K562 (cell line): ENCODE results near the gene CFDP1. TPM values are rescaled to one million over a fixed set of nuclear protein-coding genes. Genes with fewer than 3 reads are reported as not detected.

Experiments used
- ARHGAP35 ChIP-seq: fragments of 450-650 bp; IDR thresholded peaks from 2 replicates; pipeline ENCODE4 v1.6.1; 2018; ENCODE audit not compliant: partially characterized antibody
- DNMT1 ChIP-seq: fragments of 450-650 bp; IDR thresholded peaks from 2 replicates; pipeline ENCODE4 v1.6.1; 2016; ENCODE audit warnings: antibody characterized with exemption, mild to moderate bottlenecking
- ELF2 ChIP-seq: fragments of 250-450 bp; sonication (Bioruptor Pico); IDR thresholded peaks from 2 replicates; pipeline ENCODE4 v1.5.0; 2021; ENCODE audit warnings: mild to moderate bottlenecking
- GABPB2 ChIP-seq: fragments of 250-450 bp; sonication (Bioruptor Pico); conservative IDR thresholded peaks from 2 replicates; pipeline ENCODE4 v1.5.1; 2021; ENCODE audit warnings: mild to moderate bottlenecking
- KDM2B ChIP-seq: fragments of 250-450 bp; sonication (Bioruptor Pico); IDR thresholded peaks from 2 replicates; pipeline ENCODE4 v1.8.0; 2021; ENCODE audit warnings: mild to moderate bottlenecking, moderate library complexity
- MITF ChIP-seq: IDR thresholded peaks from 2 replicates; pipeline ENCODE4 v1.6.1; 2014; ENCODE audit warnings: antibody characterized with exemption
- NFRKB ChIP-seq: fragments of 450-650 bp; IDR thresholded peaks from 2 replicates; pipeline ENCODE4 v1.6.1; 2016; ENCODE audit warnings: low read depth
- NFXL1 ChIP-seq: fragments of 450-650 bp; formaldehyde crosslinking; IDR thresholded peaks from 2 replicates; pipeline ENCODE4 v1.4.0; 2021; ENCODE audit warnings: mild to moderate bottlenecking
- RBM34 ChIP-seq: fragments of 200-400 bp; formaldehyde crosslinking; IDR thresholded peaks from 2 replicates; pipeline ENCODE4 v1.6.1; 2018; ENCODE audit warnings: low read length, borderline replicate concordance; ENCODE audit not compliant: insufficient read depth
- SMARCB1 ChIP-seq: IDR thresholded peaks from 2 replicates; pipeline ENCODE4 v1.6.1; 2011; ENCODE audit warnings: improper control_type of control experiment, low read depth; ENCODE audit not compliant: insufficient read length
- TBP ChIP-seq: optimal IDR thresholded peaks from 2 replicates; pipeline ENCODE3; 2011; ENCODE audit warnings: low read depth, low read length, improper control_type of control experiment
- U2AF1 ChIP-seq: fragments of 200-400 bp; formaldehyde crosslinking; optimal IDR thresholded peaks from 2 replicates; pipeline ENCODE3; 2017; ENCODE audit warnings: mild to moderate bottlenecking, low read depth, low read length, moderate library complexity
- VEZF1 ChIP-seq: fragments of 200-800 bp; sonication (Bioruptor generic); IDR thresholded peaks from 2 replicates; pipeline ENCODE4 v1.6.1; 2017; ENCODE audit warnings: missing genetic modification characterization, missing compliant biosample characterization
- WHSC1 ChIP-seq: IDR thresholded peaks from one replicate; pipeline ENCODE4 v1.6.1; 2012; ENCODE audit warnings: low read length, control low read depth, inconsistent platforms
- ZNF140 ChIP-seq: fragments of 250-450 bp; sonication (Bioruptor Pico); IDR thresholded peaks from 2 replicates; pipeline ENCODE4 v1.8.0; 2021; ENCODE audit warnings: moderate library complexity, mild to moderate bottlenecking, inconsistent platforms
- ZNF318 ChIP-seq, 2 experiments: fragments of 450-650 bp; IDR thresholded peaks; 2 replicates each; pipeline ENCODE4 v1.6.1; 2016; ENCODE audit warnings: mild to moderate bottlenecking in 2 of 2, borderline replicate concordance in 1 of 2, low read depth in 1 of 2, moderate library complexity in 1 of 2
- ZNF354B ChIP-seq: fragments of 250-450 bp; sonication (Bioruptor Pico); IDR thresholded peaks from 2 replicates; pipeline ENCODE4 v1.4.0; 2020
- ZNF511 ChIP-seq: sonication (generic); formaldehyde crosslinking; IDR thresholded peaks from 2 replicates; pipeline ENCODE4 v1.8.0; 2022; ENCODE audit warnings: mild to moderate bottlenecking, missing genetic modification reagents
- polyA plus RNA-seq, 8 experiments: library from polyadenylated mRNA; depleted of rRNA in 4 of 8; stranded (reverse) in 5 of 8; unstranded in 3 of 8; fragments of >200 nt; fragmentation: Nextera tagmentation in 2 of 8; fragmentation: Illumina TruSeq in 1 of 8; extraction: Ambion mirVana in 2 of 8; extraction: Trizol in 1 of 8; gene quantifications; 2 replicates each; pipeline versions ENCODE4 v1.2.1 to v1.2.3, GENCODE V29; 2011 to 2014; ENCODE audit warnings: inconsistent platforms in 1 of 8, missing spikeins in 1 of 8
- total RNA-seq, 7 experiments: library from RNA; depleted of rRNA in 6 of 7; stranded (reverse); fragments of >200 nt in 6 of 7; fragmentation: Illumina TruSeq in 2 of 7; extraction: Trizol in 2 of 7; gene quantifications; 2 replicates each; pipeline versions ENCODE4 v1.2.1 to v1.2.3, GENCODE V29; 2011 to 2021; ENCODE audit warnings: low replicate concordance in 1 of 7

CFDP1 gene
- total and polyA plus RNA-seq, 9 of the 15 experiments (the other 6 are each of a cell fraction or from before 2014, with no cell fraction given), result 31.5 to 78.4 (median 61.7) TPM

- peak; percentile 66; the same call in 1 of the 2 replicates for TF ChIP-seq ZNF511 (CRISPR knock-in tag)
- TF ChIP-seq ZNF354B (CRISPR knock-in tag), result no peak
- no peak for TF ChIP-seq ZNF140 (CRISPR knock-in tag)
- TF ChIP-seq ZNF318 (IDR thresholded peaks at IDR 0.05; ENCODE audit: borderline replicate concordance in 1 of 2, low read depth in 1 of 2), result no peak
- TF ChIP-seq TBP, result peak; percentile 73
- TF ChIP-seq SMARCB1, result no peak
- TF ChIP-seq ARHGAP35, result no peak
- no peak for TF ChIP-seq RBM34
- TF ChIP-seq DNMT1, result no peak
- no peak for TF ChIP-seq U2AF1
- TF ChIP-seq NFXL1 (CRISPR knock-in tag), result no peak
- no peak for TF ChIP-seq ELF2 (CRISPR knock-in tag)
- TF ChIP-seq KDM2B (CRISPR knock-in tag), result no peak
- TF ChIP-seq NFRKB, result peak; percentile 93
- TF ChIP-seq MITF, result no peak
- no peak for TF ChIP-seq WHSC1
- no peak for TF ChIP-seq GABPB2
- peak; percentile 15; the same call in 1 of the 2 replicates for TF ChIP-seq VEZF1
Observed at GRCh38 chr16:75433732-75434413, 570 bp upstream of the CFDP1 start (continued).
